DMS114 treated with DMSO at 0.1 percent for 48 hours (cell line): ENCODE data around the gene ZNF644.
A peak's percentile ranks its signal among the peaks of the same experiment; 100 is the strongest.

Experiments used
- DNase-seq: peaks from one replicate; lab custom pipeline; 2025; ENCODE audit not compliant: unreplicated experiment; lab: John Stamatoyannopoulos, UW

Gene ZNF644

DNA sequence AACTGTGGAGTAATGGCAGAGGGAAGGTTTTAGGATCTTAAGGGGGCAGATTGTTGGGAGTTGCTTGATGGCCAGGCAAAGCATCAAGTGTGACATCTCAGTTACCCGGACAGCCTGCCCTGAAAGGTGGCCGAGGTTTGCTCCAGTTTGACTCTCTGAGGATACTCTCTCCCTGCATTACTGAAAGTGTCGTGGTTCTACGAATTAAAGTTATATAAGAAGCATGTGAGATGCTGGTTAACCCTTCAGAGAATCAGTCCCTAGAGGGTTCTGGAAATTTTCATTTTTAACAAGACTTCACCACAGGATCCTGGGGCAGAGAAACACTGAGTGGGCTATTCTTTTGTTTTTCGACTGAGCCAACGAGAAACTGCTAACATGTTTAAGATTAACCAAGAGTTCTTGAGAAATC, 689 bp upstream of the ZNF644 start:
- DNase-seq: no peak

DNA sequence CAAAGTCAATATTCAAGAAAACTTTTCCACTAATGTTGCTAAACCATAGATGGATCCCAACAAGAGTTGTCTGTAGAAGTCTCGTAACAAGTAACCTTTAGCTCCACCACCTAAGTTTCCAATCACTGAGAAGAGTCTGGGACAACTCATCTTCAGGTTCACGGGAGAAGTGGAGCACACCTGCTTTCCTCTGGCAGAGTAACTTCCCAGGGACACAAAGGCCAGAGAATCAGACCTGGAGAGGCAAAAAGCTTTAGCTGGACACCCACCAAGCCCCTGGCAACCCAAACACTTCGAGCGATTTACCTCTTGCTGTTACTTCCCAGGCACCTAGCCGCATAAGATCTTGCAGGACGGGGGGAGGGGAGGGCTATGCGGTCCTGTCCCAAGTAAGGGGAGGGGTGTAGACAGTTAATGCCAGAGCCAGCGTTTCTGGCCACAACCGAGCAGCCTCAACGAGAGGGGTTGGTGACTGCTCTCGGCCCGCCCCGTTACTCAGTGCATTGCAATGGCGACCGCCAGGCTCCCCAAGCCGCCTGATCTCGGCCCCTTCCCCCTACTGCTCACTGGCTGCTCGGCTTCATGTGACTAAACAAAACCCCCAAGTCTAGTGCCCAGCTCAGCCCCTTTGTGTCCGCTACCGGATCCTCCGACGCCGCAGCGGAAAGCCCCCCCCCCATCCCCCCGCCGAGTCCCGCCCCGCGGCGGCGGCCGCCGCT, 709 bp downstream of the ZNF644 start:
- peak; percentile 79 for DNase-seq

DNA sequence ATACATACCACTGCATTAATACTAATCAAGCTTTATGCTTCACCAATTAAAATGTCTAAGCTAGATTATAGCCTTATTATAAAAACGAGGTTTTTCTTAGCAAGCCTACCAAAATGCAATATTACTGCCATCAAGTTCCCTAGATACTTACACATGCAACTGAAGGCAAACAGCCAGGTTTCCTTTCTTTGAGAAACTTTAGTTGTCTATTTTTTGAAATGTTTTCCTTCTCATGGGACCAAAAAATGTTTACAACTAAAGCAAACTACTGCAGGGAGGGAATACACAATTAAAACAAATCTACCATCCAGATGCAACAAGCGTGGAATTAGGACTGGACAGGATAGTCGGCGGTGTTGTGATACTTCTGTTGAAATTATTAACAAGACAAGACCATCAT, 1.3 kb downstream of the ZNF644 start:
- DNase-seq: no peak

DNA sequence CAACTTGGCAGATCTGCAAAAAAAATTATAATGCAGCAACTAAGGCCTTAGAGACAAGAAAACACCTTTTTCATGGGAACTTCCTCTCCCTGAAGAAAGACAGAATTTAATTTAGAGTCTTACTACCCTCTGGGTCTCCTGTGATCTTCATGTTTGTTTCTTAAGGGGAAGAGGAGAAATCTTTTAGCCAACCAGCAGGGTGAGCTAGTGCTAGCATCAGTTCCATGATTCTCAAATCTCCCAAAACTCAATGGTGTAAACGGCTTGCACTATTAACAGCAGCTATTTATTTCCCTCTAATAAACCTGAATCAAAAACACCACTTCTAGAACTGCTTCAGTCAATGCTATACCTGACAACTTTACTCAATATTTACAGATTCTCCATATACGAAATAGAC, 3.8 kb downstream of the ZNF644 start:
- peak; percentile 22 for DNase-seq

DNA sequence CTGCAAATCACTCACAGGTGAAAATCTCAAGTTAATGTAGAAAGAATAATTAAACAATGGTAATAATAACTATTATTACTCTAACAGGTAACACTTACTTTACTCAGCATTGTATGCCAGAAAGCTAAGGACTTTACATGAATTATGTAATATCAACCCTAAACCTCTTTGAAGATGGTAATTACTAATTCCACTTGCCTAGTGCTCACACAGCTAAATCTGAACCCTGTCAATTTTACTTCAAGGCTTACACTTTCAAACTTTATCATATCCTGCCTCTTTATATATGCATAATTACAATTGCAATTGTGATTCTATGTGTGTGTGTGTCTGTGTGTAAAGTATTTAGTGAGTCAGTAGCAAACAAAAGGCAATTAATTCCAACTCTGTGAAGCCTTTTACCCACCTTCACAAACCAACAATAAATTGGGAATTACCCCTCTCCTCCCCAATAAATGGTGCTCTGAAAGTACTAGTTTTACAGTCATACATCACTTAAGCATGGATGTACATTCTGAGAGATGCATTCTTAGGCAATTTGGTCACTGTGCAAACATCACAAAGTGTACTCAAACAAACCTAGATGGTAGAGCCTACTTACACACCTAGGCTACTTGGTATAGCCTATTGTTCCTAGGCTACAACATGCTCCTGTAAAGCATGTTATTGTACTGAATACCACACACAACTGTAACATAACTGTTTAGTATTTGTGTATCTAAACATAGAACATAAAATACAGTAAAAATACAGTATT, 5.9 kb downstream of the ZNF644 start:
- no peak for DNase-seq

DNA sequence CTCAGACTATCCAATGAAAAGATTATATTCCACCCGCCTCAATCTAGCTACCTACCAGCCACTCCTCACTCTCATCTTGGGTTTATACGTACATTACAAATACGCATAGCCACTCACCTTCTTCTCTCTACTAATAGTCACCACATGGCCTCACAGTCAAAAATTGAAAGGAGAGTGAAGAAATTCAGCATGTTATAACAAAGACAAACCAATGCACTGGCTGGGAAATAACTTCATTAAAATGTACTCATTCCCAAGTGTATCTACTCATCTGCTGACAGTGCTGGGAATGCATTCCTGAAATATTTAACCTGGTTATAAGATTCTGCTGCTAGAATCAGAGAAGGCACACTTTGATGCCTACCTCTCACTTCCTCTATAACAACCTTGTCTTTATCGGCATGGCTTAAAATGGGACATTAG, 6.5 kb downstream of the ZNF644 start:
- DNase-seq: no peak

DNA sequence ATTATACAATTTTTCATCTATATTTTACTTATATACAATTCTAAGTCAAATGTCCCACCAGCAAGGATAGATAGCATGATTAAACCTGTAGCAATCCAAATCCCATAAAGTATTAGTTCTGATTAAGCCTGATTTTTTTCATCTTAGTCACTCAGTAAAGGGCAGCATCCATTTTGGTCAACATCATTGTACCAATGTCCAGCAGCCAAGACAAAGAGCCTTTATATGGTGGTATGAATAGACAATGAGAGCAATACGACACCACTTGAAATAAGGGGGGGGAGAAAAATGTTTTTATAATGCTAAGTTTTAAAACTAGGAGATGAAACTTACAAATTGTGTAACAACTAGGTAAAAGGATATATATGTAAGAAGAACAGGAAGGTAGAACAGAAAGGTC, 7.4 kb downstream of the ZNF644 start:
- DNase-seq: no peak

DNA sequence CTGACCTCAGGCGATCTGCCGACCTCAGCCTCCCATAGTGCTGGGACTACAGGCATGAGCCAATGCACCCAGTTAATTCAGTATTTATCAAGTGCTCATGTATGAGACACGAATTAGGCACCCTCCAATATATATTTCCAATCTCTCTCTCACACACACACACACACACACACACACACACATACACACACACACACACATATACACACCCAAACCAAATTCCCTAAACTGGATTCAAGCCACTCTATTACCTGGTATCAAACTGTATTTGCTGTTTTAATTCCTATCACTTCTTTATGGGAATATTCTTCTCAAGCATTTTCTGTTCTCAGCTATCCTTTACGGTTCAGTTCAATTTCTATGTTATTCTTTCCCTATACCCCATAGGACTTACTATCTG, 8.5 kb downstream of the ZNF644 start:
- no peak for DNase-seq

DNA sequence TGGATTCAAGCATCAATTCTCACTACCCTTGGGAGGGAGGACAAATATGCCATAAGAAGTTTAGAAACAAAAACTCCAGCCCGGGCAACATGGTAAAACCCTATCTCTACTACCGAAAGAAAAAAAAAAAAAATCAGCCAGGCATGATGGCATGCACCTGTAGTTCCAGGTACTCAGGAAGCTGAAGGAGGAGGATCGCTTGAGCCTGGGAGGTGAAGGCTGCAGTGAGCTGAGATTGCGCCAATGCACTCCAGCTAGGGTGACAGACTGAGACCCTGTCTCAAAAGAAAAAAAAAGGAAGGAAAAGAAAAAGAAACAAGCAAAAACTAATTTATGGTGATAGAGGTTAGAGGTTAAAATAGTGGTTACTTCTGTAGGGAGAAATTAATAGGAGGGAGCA, 9.6 kb downstream of the ZNF644 start:
- DNase-seq: no peak

DNA sequence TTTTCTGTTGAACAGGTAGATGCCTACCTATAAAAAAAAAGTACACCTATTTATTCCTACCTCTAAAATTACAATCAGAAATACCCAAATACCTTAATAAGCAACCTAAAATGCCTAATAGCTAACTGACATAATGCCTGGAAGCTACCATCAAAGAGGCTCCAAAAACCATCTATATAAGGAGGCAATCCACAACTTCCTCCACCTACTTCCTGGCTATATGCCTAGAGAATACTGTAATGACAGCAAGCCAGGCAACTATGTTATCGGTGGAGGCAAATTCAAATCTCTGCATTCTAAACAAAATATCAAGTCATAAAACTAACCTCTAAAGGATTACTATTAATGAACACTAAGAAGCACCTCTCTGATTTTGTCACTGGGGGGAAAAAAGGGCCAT, 10.1 kb downstream of the ZNF644 start:
- no peak for DNase-seq

DNA sequence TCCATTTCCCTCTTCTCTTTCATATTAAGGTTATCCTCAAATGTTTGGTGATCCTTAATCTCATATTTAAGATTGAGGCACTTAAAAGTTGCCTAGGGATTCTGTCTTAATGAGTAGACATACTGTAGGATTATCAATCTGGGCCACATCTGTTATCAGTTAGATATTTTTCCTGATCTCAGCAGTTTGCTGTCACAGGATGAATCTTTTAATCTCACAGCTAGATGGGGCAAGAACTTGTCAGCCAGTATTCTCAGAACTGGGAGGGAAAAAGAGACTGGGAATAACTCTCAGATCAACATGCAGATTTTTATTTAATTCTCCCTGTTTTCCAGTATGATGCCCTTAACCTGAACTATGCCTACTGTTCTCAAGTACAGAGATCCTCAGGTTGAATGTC, 14.0 kb downstream of the ZNF644 start:
- no peak for DNase-seq

DNA sequence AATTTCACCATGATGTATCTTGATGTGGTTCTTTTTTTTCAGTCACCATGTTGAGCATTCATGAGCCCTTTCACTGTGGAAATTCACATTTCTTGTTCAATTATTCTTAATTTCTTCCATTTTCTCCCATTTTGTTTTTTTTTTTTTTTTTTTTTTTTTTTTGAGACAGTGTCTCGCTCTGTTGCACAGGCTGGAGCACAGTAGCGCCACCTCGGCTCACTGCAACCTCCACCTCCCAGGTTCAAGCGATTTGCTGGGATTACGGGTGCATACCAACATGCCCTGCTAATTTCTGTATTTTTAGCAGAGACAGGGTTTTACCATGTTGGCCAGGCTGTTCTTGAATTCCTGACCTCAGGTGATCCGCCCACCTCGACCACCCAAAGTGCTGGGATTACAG, 14.7 kb downstream of the ZNF644 start:
- no peak for DNase-seq

DNA sequence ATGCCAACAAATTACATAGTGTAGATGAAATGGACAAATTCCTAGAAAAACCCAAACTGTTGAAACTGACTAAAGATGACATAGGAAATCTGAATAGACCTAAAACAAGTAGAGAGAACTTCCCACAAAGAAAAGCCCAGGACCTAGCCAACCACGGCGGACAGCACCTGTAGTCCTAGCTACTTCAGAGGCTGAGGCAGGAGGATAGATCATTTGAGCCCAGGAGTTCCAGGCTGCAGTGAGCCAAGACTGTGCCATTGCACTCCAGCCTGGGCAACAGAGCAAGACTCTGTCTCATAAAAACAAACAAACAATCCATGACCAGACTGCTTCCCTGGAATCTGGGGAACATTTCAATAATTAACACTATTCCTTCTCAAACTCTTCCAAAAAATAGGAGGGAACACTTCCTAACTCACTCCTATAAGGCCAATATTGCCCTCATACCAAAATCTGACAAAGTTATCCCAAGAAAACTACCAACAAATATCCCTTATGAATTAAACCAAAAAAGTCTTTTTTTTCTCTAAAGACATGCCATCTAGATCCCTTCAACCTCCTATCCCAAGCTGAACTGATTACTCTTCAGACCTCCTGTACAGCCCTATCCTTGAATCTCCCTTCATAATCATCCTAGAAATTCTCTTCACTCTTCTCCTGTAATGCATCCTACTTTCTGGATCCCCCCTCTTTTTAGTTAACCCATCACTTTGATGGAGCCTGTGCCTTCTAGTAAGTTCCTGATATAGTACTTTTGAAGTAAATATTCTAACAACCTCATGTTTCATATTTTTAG, 15.5 kb downstream of the ZNF644 start:
- DNase-seq: no peak

DNA sequence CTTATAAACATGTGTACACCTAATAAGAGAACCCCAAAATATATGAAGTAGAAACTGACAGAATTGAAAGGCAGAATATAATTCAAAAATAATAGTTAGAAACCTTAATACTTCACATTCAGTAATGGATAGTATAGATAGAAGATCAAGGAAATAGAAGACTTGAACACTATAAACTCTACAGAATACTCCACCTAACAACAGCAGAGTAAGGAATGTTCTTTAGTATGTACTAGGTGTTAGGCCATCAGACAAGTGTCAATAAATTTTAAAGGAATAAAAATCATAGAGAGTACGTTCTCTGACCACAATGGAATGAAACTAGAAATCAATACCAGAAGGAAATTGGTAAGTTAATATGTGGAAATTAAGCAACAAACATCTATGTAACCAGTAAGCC, 16.6 kb downstream of the ZNF644 start:
- no peak for DNase-seq

DNA sequence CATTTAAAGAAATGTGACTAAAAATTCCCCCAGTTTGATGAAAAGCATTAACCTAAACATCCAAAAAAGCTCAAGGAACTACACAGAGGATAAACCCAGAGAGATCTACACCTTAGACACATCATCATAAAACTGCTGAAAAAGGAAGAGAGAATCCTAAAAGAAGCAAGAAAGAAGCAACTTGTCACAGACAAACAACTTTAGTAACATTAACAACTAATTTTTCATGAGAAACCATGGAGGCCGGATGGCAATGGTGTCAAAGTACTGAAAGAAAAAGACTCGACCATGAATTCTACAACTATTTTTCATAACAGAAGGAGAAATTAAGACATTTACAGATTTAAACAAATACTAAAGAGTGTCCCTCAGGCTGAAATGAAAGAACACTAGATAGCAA, 17.7 kb downstream of the ZNF644 start:
- no peak for DNase-seq

DNA sequence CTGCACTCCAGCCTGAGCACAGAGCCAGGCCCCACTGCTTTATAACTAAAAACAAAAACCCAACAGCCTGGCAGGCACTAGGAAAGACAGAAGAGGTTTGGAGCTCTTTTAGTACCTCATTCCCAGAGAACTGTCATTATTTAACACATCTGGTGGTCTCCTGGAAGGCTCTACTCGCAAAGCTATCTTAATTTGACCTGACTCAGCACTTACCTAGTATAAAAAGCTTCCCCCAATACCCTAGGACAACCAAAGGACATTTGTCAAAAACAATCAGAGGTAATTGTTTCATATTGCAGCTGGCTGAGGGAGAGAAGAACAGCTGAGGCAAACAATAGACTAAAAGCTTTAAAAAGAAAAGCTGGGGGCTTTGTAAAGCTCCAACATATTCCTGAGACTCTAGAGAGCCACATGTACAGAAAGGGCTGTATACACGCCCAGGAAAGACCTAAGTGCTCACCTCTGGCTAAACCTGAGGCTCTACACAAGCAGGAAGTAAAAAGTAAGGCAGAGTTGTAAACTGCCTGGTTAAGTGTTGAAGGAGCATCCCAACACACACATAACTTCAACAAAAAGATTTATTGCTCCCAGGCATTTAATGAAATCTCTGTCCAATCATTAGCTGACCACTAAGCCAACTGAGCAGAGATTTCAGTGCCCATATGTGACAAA, 25.0 kb downstream of the ZNF644 start:
- DNase-seq: no peak

DNA sequence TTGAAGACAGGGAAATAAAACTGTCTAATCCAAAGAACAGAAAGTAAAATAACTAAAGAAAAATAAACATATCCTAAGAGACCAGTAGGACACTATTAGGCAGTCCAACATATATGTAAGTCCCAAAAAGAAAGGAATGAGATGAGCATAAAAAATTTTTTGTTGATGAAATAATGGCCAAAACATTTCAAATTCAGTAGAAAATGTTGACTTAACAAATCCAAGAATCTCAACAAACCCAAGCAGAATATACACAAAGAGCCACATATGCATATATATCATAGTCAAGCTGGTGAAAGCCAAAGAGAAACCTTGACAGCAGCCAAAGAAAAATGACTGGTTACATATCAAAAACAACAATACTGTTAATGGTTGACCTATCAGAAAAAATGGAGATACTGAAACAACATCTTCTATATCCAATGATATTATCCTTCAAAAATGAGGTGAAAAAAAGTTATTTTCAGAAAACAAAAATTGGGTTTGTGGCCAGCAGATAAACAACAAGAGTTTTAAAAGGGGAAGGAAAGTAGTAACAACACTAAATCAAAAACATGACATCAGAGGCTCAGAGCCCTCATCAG, 26.4 kb downstream of the ZNF644 start:
- no peak for DNase-seq

DNA sequence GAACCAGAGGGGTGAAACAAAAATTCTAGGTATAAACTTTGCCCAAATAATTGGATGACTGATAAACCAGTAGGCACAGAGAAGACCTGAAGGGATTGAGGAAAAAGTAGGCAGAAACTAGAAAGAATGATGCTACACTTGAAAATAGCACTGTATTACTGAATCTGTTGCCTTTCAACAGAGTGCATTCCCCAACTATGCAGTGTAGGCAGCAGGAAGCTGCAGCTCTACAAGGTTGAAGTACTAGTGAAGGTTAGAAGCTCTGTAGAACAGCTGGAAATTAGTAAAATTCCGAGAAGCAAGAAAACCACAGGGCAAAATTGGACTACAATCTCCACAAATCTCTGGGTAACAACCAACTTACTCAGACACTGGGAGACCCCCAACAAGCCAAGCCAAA, 27.4 kb downstream of the ZNF644 start:
- DNase-seq: no peak

DNA sequence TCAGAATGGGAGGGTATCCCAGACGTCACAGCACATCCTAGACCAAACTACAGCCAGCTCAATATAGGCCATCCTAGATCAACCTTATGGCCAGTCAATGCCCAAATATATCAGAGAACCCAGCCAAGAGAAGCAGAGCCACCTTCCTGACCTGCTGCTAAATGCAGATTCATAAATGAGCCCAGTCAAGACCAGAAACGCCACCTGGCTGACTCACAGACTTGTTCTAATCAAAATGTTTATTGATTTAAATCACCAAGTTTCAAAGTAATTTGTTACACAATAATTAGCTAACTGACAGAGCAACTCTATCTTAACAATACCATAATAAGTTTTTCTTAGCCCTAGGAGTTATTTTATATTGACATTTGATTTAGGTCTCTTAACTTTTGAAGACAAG, 28.6 kb downstream of the ZNF644 start:
- DNase-seq: no peak

DNA sequence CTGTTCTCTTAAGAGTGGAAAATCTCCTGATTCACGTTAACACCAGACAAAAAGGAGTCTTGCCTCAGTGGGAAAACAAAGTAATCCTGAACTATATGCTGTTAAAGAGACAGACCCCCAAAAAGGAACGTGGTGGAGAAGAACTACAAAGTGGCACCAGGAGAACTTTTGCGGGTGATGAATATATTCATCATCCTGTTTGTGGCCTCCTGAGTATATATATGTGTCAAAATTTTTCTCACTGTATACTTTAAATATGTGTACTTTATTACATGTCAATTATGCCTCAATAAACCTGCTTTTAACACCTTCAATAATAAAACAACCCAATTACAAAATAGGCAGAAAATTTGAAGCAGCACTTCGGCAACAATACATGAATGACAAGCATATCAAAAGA, 31.1 kb downstream of the ZNF644 start:
- no peak for DNase-seq

DNA sequence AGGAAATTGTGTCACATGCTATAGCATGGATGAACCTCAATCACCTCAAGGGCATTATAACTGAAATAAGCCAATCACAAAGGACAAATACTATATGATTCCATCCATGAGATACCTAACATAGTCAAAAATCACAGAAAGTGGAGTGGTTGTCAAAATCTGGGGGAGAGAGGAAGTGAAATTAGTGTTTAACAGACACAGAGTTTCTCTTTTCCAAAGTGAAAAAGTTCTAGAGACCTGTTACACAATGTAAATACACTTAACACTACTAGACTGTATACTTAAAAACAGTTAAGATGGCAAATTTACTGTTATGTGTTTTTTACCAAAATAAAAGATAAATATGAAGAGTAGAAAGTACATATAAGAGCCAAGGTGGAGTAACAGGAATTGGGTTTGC, 31.8 kb downstream of the ZNF644 start:
- no peak for DNase-seq
